Measurements from ENCODE around the gene IGHMBP2.

Gene IGHMBP2

DNA sequence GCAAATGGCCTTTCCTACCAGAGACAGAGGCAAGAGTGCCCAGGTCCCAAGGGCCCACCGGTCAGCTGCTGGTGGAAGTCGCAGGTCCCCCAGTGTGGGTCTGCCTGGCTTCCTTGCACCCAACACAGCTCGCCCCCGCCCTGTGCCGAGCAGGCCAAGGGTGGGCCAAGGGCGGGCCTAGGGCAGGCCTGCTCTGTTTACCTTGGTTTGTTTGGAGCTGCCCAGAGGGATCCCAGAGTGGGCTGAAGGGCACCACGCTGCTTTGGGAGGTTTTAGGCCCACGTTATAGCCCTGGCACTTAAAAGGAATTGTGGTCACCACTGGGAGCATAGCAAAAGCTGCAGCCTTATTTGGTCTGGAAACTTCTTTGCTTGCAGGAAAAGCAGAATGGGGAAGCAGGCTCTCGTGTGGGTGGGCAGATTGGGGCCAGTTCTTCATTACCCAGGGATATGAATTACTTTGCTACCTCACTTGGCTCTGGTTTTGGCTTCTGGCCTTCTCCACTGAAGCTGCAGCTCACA is 39.1 kb downstream of the IGHMBP2 start:
- TF ChIP-seq, protein P1, sequence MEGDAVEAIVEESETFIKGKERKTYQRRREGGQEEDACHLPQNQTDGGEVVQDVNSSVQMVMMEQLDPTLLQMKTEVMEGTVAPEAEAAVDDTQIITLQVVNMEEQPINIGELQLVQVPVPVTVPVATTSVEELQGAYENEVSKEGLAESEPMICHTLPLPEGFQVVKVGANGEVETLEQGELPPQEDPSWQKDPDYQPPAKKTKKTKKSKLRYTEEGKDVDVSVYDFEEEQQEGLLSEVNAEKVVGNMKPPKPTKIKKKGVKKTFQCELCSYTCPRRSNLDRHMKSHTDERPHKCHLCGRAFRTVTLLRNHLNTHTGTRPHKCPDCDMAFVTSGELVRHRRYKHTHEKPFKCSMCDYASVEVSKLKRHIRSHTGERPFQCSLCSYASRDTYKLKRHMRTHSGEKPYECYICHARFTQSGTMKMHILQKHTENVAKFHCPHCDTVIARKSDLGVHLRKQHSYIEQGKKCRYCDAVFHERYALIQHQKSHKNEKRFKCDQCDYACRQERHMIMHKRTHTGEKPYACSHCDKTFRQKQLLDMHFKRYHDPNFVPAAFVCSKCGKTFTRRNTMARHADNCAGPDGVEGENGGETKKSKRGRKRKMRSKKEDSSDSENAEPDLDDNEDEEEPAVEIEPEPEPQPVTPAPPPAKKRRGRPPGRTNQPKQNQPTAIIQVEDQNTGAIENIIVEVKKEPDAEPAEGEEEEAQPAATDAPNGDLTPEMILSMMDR (IDR thresholded peaks at IDR 0.05; ENCODE audit: control extremely low read depth, extremely low read depth, low read depth, missing control alignments), result no peak
- peak; percentile 56 for DNase-seq (ENCODE audit: extremely low spot score)
- POLR2A ChIA-PET, result no interaction called here
- CTCF ChIA-PET, result interaction anchor here (1.3 kb wide), 1 partner anchor 147 kb away, joined by 3 read pairs; no protein-coding TSS in a partner anchor

DNA sequence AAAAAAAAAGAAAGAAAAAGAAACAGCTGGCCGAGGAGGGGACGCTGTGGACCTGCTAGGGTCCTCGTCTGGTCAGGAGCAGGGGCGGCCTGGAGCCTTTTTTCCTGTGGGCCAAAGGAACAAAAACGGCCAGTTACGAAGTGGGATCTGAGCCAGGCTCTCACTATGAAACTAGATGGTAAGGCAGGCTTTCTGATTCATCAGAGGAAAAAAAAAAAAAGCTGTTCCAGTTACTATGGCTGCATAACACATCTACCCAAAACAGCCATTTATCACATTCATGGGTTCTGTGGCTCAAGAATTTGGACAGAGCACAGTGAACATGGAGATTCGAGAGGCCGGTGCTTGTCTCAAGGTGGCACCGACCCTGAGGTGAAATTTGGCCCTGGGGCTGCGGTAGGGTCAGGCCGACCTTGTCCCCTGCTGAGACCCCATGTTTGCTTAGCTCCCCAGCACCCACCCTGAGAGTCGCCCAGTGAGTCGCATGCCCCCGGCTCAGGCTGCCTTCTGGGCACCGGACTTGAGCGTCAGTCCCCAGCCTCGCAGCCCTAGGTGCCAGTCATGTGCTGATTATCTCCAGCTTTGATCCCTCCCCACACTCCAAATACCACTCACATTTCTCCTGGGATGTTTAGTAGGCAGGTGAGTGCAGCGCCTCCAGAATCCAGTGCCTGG is 42.9 kb downstream of the IGHMBP2 start:
- POLR2A ChIA-PET, result interaction anchor here (0.7 kb wide), 1 partner anchor 24 kb away, joined by 4 read pairs; no protein-coding TSS in a partner anchor
- CTCF ChIA-PET, result no interaction called here
- DNase-seq (ENCODE audit: extremely low spot score), result no peak
- TF ChIP-seq, protein P1 (IDR thresholded peaks at IDR 0.05; ENCODE audit: control extremely low read depth, extremely low read depth, low read depth, missing control alignments), result no peak

DNA sequence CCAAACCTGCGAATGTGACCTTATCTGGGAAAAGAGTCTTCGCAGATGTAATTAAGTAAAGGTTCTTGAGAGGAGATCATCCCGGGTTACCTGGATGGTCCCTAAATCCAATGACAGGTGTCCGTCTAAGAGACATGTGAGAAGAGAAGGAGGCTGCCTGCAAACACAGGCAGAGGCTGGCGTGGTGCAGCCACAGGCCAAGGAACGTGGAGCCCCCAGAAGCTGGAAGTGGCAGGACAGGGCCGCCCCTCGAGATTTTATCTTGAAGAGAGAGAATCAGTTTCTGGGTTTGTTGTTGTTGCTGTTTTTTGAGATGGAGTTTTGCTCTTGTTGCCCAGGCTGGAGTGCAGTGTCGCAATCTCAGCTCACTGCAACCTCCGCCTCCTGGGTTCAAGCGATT is 43.5 kb downstream of the IGHMBP2 start:
- POLR2A ChIA-PET, result no interaction called here
- TF ChIP-seq, protein P1 (IDR thresholded peaks at IDR 0.05; ENCODE audit: control extremely low read depth, extremely low read depth, low read depth, missing control alignments), result no peak

DNA sequence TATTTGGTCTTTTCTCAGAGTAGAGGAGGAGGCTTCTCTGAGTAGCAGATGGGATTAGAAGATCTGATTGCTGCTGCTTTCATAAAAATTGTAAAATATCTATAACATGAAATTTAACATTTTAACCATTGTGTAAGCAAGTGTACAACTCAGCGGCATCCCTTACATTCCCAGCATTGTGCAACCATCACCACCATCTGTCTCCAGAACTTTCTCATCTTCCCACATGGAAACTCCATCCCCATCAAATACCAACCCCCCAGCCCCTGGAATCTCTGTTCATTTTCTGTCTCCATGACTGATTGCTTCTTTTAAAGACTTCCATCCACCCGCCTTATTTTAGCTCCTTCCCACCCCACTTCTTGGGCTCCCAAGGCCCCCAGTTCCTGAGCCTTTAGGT is 44.8 kb downstream of the IGHMBP2 start:
- ChIA-PET CTCF (no interaction called here), POLR2A (no interaction called here)
- no peak for DNase-seq (ENCODE audit: extremely low spot score)
- TF ChIP-seq, protein P1 (IDR thresholded peaks at IDR 0.05; ENCODE audit: control extremely low read depth, extremely low read depth, low read depth, missing control alignments), result no peak

More for the DNA sequence above, 43.5 kb downstream of the IGHMBP2 start:
- DNase-seq (ENCODE audit: extremely low spot score), result no peak
- CTCF ChIA-PET, result no interaction called here

DNA sequence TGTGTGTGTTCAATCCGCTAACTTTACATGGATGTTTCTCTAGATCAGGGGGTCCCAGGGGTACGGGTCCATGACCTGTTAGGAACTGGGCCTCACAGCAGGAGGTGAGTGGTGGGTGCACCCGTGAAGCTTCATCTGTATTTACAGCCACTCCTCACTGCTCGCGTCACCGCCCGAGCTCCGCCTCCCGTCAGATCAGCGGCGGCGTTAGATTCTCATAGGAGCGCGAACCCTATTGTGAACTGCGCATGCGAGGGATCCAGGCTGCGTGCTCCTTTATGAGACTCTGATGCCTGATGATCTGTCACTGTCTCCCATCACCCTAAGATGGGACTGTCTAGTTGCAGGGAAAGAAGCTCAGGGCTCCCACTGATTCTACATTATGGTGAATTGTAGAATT is 45.2 kb downstream of the IGHMBP2 start:
- ChIA-PET POLR2A (no interaction called here), CTCF (no interaction called here)
- no peak for DNase-seq (ENCODE audit: extremely low spot score)
- TF ChIP-seq, protein P1 (IDR thresholded peaks at IDR 0.05; ENCODE audit: control extremely low read depth, extremely low read depth, low read depth, missing control alignments), result no peak

DNA sequence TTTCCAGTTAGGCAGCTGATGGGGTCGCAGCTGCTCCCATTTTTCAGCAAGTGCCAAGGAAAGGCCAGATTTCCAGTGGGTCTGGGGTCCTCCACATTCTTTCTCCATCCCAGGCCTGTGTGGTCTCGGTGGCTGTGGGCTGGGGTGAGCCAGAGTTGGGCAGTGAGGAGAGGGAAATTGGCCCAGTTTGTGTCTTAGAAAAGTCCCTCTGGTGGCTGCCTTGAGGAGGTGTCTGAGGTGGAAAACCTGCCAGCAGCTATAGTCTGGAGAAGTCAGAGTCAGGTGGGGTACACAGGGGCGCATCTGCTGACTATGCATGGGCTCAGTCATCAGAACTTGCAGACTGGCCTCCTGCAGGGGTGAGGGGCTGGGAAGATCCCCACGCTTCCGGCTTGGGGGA is 46.6 kb downstream of the IGHMBP2 start:
- TF ChIP-seq, protein P1 (IDR thresholded peaks at IDR 0.05; ENCODE audit: control extremely low read depth, extremely low read depth, low read depth, missing control alignments), result peak; percentile 14
- POLR2A ChIA-PET, result no interaction called here
- CTCF ChIA-PET, result no interaction called here
- no peak for DNase-seq (ENCODE audit: extremely low spot score)

Data from GM10248 (cell line).